Mesenchymal stem cell (in vitro differentiated cells and primary cell): Measurements from ENCODE around the gene RAB11FIP4.
A peak's percentile ranks its signal among the peaks of the same experiment; 100 is the strongest.

ENCODE experiments used
- DNase-seq: peaks from one replicate; pipeline ENCODE4 v3.0.0-alpha.2; 2013
- H2AFZ ChIP-seq: one replicate; pipeline ENCODE4 v1.6.1; 2013; ENCODE audit warnings: low read depth, mild to moderate bottlenecking, control low read depth, inconsistent platforms, low read length, moderate library complexity
- H2AK5ac ChIP-seq: 2 replicates; pipeline ENCODE4 v1.6.1; 2013; ENCODE audit warnings: low read length, moderate library complexity, mild to moderate bottlenecking, inconsistent platforms; ENCODE audit not compliant: severe bottlenecking
- H2BK120ac ChIP-seq: one replicate; pipeline ENCODE4 v1.6.1; 2013; ENCODE audit warnings: low read depth, mild to moderate bottlenecking, inconsistent platforms, low read length, moderate library complexity
- H2BK12ac ChIP-seq, 2 experiments: one replicate each; pipeline ENCODE4 v1.6.1; 2013; ENCODE audit warnings: inconsistent platforms in 2 of 2, low read length in 2 of 2, mild to moderate bottlenecking in 2 of 2, moderate library complexity in 2 of 2, control low read depth in 1 of 2
- H2BK15ac ChIP-seq: one replicate; pipeline ENCODE4 v1.6.1; 2013; ENCODE audit warnings: mild to moderate bottlenecking, low read depth, inconsistent platforms; ENCODE audit not compliant: poor library complexity, severe bottlenecking
- H2BK5ac ChIP-seq: 2 replicates; pipeline ENCODE4 v1.6.1; 2013; ENCODE audit warnings: low read depth, mild to moderate bottlenecking, low read length, control low read depth, inconsistent platforms; ENCODE audit not compliant: poor library complexity, severe bottlenecking
- H3K14ac ChIP-seq, 2 experiments: one replicate each; pipeline ENCODE4 v1.6.1; 2013; ENCODE audit warnings: inconsistent platforms in 2 of 2, low read length in 2 of 2, control low read depth in 1 of 2, mild to moderate bottlenecking in 1 of 2, moderate library complexity in 1 of 2
- H3K18ac ChIP-seq, 2 experiments: one replicate each; pipeline ENCODE4 v1.6.1; 2013; ENCODE audit warnings: inconsistent platforms in 2 of 2, low read length in 2 of 2, control low read depth in 1 of 2, low read depth in 1 of 2, mild to moderate bottlenecking in 1 of 2
- H3K23ac ChIP-seq, 2 experiments: one replicate each; pipeline ENCODE4 v1.6.1; 2013; ENCODE audit warnings: inconsistent platforms in 2 of 2, low read length in 2 of 2, mild to moderate bottlenecking in 2 of 2, moderate library complexity in 2 of 2, control low read depth in 1 of 2
- H3K27ac ChIP-seq: 2 replicates; pipeline ENCODE4 v1.5.1; 2013; ENCODE audit warnings: mild to moderate bottlenecking, moderate library complexity, low read length, control low read depth, inconsistent platforms; ENCODE audit not compliant: poor library complexity, severe bottlenecking
- H3K27me3 ChIP-seq, 2 experiments: 2 replicates each; pipeline versions ENCODE4 v1.6.1 to v1.7.0; 2013; ENCODE audit warnings: low read length in 2 of 2, mild to moderate bottlenecking in 2 of 2, moderate library complexity in 2 of 2, control low read depth in 1 of 2, inconsistent platforms in 1 of 2; ENCODE audit not compliant: control insufficient read depth in 1 of 2, insufficient read depth in 1 of 2
- H3K36me3 ChIP-seq, 2 experiments: 2 replicates each; pipeline versions ENCODE4 v1.6.1 to v1.7.0; 2013; ENCODE audit warnings: low read length in 2 of 2, control low read depth in 1 of 2, inconsistent platforms in 1 of 2, low read depth in 1 of 2, mild to moderate bottlenecking in 1 of 2; ENCODE audit not compliant: insufficient read depth in 2 of 2, control insufficient read depth in 1 of 2
- H3K4ac ChIP-seq, 2 experiments: one replicate each; pipeline ENCODE4 v1.6.1; 2013; ENCODE audit warnings: inconsistent platforms in 2 of 2, low read length in 2 of 2, mild to moderate bottlenecking in 2 of 2, moderate library complexity in 2 of 2, control low read depth in 1 of 2, low read depth in 1 of 2
- H3K4me1 ChIP-seq: 2 replicates; pipeline ENCODE4 v1.6.1; 2013; ENCODE audit warnings: low read depth, low read length, control low read depth; ENCODE audit not compliant: control insufficient read depth, insufficient read depth
- H3K4me2 ChIP-seq: 2 replicates; pipeline ENCODE4 v1.6.1; 2013; ENCODE audit warnings: low read length, mild to moderate bottlenecking, inconsistent platforms; ENCODE audit not compliant: poor library complexity, severe bottlenecking
- H3K4me3 ChIP-seq, 2 experiments: 2 replicates each; pipeline versions ENCODE4 v1.5.1 to v1.7.0; 2013; ENCODE audit warnings: low read length in 2 of 2, mild to moderate bottlenecking in 2 of 2, control low read depth in 1 of 2, low read depth in 1 of 2; ENCODE audit not compliant: insufficient read depth in 1 of 2
- H3K79me1 ChIP-seq: replicated peaks from 2 replicates; pipeline ENCODE4 v1.6.1; 2013; ENCODE audit warnings: mild to moderate bottlenecking, control low read depth, low read length, inconsistent platforms; ENCODE audit not compliant: poor library complexity, severe bottlenecking
- H3K9ac ChIP-seq: 2 replicates; pipeline ENCODE4 v1.7.0; 2013; ENCODE audit warnings: mild to moderate bottlenecking, low read length, moderate library complexity
- H3K9me3 ChIP-seq: 2 replicates; pipeline ENCODE4 v1.7.0; 2013; ENCODE audit warnings: mild to moderate bottlenecking, low read length; ENCODE audit not compliant: control insufficient read depth
- H4K8ac ChIP-seq: one replicate; pipeline ENCODE4 v1.6.1; 2013; ENCODE audit warnings: inconsistent platforms, mild to moderate bottlenecking, low read length, moderate library complexity
- H4K91ac ChIP-seq: one replicate; pipeline ENCODE4 v1.6.1; 2013; ENCODE audit warnings: mild to moderate bottlenecking, low read length, inconsistent platforms
- WGBS: methylation state at CpG from one replicate; pipeline ENCODE4 v1.1.7; 2013; ENCODE audit warnings: mixed read lengths; 5-methylcytosine and 5-hydroxymethylcytosine counted together

RAB11FIP4 gene

GRCh38 chr17:31387438-31387837 is 4.0 kb upstream of the RAB11FIP4 start:
- WGBS: 89% methylated on average over 12 of the region's 12 CpGs
- Histone ChIP-seq H3K4me2 (no peak overlapping the region), H3K4me1 (peaks cover 14% of the 10 kb centered on the region)

GRCh38 chr17:31388351-31388750 is 3.1 kb upstream of the RAB11FIP4 start:
- Histone ChIP-seq H3K4me3 (no peak overlapping the region), H2BK12ac (no peak overlapping the region), H3K23ac (no peak overlapping the region), H3K4me1 (peaks cover 14% of the 10 kb centered on the region), H3K9ac (no peak overlapping the region), H3K27me3 (peaks cover 41 to 47% of the 10 kb centered on the region in 2 experiments), H3K36me3 (no peaks in the 10 kb centered on the region), H3K18ac (no peak overlapping the region), H3K4ac (no peak overlapping the region), H4K8ac (no peak overlapping the region), H3K79me1 (no peaks in the 10 kb centered on the region), H3K14ac (no peak overlapping the region), H3K9me3 (no peaks in the 10 kb centered on the region), H2BK5ac (no peak overlapping the region), H3K4me2 (no peak overlapping the region), H2BK120ac (no peak overlapping the region), H2AFZ (no peak overlapping the region), H2AK5ac (no peak overlapping the region), H2BK15ac (no peak overlapping the region), H3K27ac (no peak overlapping the region), H4K91ac (no peak overlapping the region)
- WGBS: 97% methylated on average over 2 of the region's 2 CpGs
- no peak for DNase-seq

More at GRCh38 chr17:31387438-31387837, 4.0 kb upstream of the RAB11FIP4 start:
- Histone ChIP-seq H2BK15ac (no peak overlapping the region), H3K4ac (no peak overlapping the region), H2BK120ac (no peak overlapping the region), H3K14ac (no peak overlapping the region), H3K36me3 (peaks cover 3 to 5% of the 10 kb centered on the region in 2 experiments), H4K8ac (no peak overlapping the region), H3K4me3 (no peak overlapping the region), H2AFZ (no peak overlapping the region), H2AK5ac (no peak overlapping the region), H3K18ac (no peak overlapping the region), H3K79me1 (no peaks in the 10 kb centered on the region), H4K91ac (no peak overlapping the region), H2BK5ac (no peak overlapping the region), H3K27me3 (peaks cover 32 to 38% of the 10 kb centered on the region in 2 experiments), H3K9ac (no peak overlapping the region), H3K23ac (no peak overlapping the region), H2BK12ac (no peak overlapping the region), H3K27ac (no peak overlapping the region), H3K9me3 (no peaks in the 10 kb centered on the region)
- DNase-seq: no peak

GRCh38 chr17:31388770-31389656 is 2.5 kb upstream of the RAB11FIP4 start:
- Histone ChIP-seq H3K27me3 (peaks cover 44 to 54% of the 10 kb centered on the region in 2 experiments), H3K27ac (no peak overlapping the region), H3K18ac (no peak overlapping the region), H2AK5ac (no peak overlapping the region), H3K4me3 (no peak overlapping the region), H3K23ac (no peak overlapping the region), H2AFZ (no peak overlapping the region), H4K91ac (no peak overlapping the region), H3K4me2 (no peak overlapping the region), H2BK5ac (no peak overlapping the region), H2BK15ac (no peak overlapping the region), H3K4ac (no peak overlapping the region), H3K36me3 (no peaks in the 10 kb centered on the region), H3K9me3 (no peaks in the 10 kb centered on the region), H3K9ac (no peak overlapping the region), H3K79me1 (no peaks in the 10 kb centered on the region), H2BK12ac (no peak overlapping the region), H2BK120ac (no peak overlapping the region), H3K4me1 (peaks cover 14% of the 10 kb centered on the region), H4K8ac (no peak overlapping the region), H3K14ac (no peak overlapping the region)
- peak; percentile 30 for DNase-seq
- WGBS: 58% methylated on average over 18 of the region's 18 CpGs

- WGBS: 70% methylated on average over 22 of the region's 22 CpGs
- no peak overlapping the region for H4K91ac ChIP-seq
These were observed 1.7 kb upstream of the RAB11FIP4 start for GRCh38 chr17:31389657-31390381.

More at GRCh38 chr17:31389657-31390381, 1.7 kb upstream of the RAB11FIP4 start:
- Histone ChIP-seq H3K4ac (no peak overlapping the region), H2AFZ (no peak overlapping the region), H4K8ac (no peak overlapping the region), H3K27me3 (peaks cover 44 to 55% of the 10 kb centered on the region in 2 experiments), H2AK5ac (no peak overlapping the region), H2BK5ac (no peak overlapping the region), H3K4me3 (no peak overlapping the region), H3K9me3 (no peaks in the 10 kb centered on the region), H2BK12ac (no peak overlapping the region), H3K4me2 (no peak overlapping the region), H3K18ac (no peak overlapping the region), H3K27ac (no peak overlapping the region), H3K23ac (no peak overlapping the region), H3K9ac (no peak overlapping the region), H3K36me3 (no peaks in the 10 kb centered on the region), H3K4me1 (peaks cover 14% of the 10 kb centered on the region), H2BK15ac (no peak overlapping the region), H3K79me1 (no peaks in the 10 kb centered on the region), H3K14ac (no peak overlapping the region), H2BK120ac (no peak overlapping the region)
- DNase-seq: no peak
